Glutamatergic neuron (in vitro differentiated cells): ENCODE results near the gene NFATC1. TPM values are rescaled to one million over a fixed set of nuclear protein-coding genes. Genes with fewer than 3 reads are reported as not detected.

Source experiments
- DNase-seq: peaks from one replicate; pipeline ENCODE4 v3.0.0; 2022
- H3K27ac Mint-ChIP-seq: one replicate; pipeline ENCODE4 v1.8.0; 2020; ENCODE audit warnings: mild to moderate bottlenecking, mixed read lengths, inconsistent platforms; ENCODE audit not compliant: unreplicated experiment
- H3K27me3 Mint-ChIP-seq: one replicate; pipeline ENCODE4 v1.8.0; 2020; ENCODE audit warnings: mild to moderate bottlenecking, moderate library complexity, mixed read lengths, inconsistent platforms; ENCODE audit not compliant: unreplicated experiment
- H3K36me3 Mint-ChIP-seq: one replicate; pipeline ENCODE4 v1.8.0; 2020; ENCODE audit warnings: mild to moderate bottlenecking, mixed read lengths, inconsistent platforms; ENCODE audit not compliant: unreplicated experiment
- H3K4me1 Mint-ChIP-seq: one replicate; pipeline ENCODE4 v1.8.0; 2020; ENCODE audit warnings: mild to moderate bottlenecking, low read depth, mixed read lengths, inconsistent platforms; ENCODE audit not compliant: unreplicated experiment
- H3K4me3 Mint-ChIP-seq: one replicate; pipeline ENCODE4 v1.8.0; 2020; ENCODE audit warnings: mild to moderate bottlenecking, mixed read lengths, inconsistent platforms; ENCODE audit not compliant: unreplicated experiment
- H3K9me3 Mint-ChIP-seq: one replicate; pipeline ENCODE4 v1.8.0; 2020; ENCODE audit warnings: mild to moderate bottlenecking, moderate library complexity, mixed read lengths, inconsistent platforms; ENCODE audit not compliant: unreplicated experiment
- total RNA-seq: library from RNA; stranded (reverse); fragmentation: NEBNext Ultra II Directional; extraction: Animal tissue kit (Norgen Biotek cat#: 25700); gene quantifications from one replicate; pipeline ENCODE4 v1.2.1, GENCODE V29; 2021; ENCODE audit not compliant: unreplicated experiment
- TF ChIP-seq, protein P1 (sequence below): fragments of 200-600 bp; sonication (generic); IDR thresholded peaks from one replicate; pipeline ENCODE4 v1.5.0; 2021; ENCODE audit not compliant: partially characterized antibody, unreplicated experiment

The NFATC1 gene
- total RNA-seq, 1 donor from 2014 or later, result 5.3 TPM

DNA sequence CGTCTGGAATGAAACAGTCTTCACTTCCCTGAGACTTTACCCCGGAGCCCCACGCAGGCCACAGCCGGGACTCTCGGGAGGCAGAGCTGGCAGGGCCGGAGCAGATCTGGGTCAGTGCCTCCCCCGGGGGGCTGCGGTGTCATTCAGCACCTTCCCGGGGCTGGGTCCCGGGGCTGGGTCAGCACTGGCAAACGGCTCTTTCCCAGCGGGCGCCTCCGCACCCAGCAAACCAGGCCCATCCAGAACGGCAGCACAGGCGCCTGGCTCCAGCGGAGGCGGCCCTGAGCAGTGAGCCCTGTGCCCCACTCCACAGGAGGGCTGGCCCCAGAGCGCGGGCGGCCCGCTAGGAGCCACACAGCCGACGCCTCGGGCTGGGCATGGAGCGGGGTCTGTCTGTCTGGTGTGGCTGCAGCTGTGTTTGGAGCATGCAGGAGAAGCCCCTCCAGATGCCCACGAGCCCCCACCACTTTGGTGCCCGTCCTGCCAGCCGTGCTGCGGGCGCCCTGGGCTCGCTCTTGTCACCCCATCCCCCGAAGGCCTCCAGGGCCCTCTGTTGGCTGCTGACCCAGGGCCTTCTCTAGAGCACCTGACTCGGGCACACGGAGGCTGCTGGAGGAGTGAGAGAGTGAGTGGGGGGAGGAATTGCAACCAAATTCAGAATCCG, 151.8 kb downstream of the NFATC1 start:
- H3K27me3 Mint-ChIP-seq, result peaks cover 3% of the 10 kb centered on the region

DNA sequence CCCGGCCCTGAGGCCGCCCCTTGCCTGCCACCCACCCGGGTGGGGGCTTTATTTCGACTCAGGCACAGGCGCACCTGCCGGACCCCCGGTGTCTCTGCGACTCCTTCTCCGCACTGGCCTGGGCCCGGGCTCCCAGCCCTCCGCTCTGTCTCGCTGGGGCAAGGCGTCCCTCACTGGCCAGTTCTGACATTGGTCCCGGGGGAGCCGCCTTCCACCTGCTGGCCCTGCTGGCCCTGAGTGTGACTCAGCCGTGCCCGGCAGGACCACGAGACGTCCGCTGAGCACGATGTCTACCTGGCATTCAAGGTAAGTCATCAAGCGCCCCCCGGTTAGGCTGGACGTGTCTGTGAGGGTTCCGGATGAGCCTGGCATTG, 152.3 kb downstream of the NFATC1 start:
- Mint-ChIP-seq H3K36me3 (no peaks in the 10 kb centered on the region), H3K9me3 (peaks cover 1% of the 10 kb centered on the region), H3K4me1 (no peaks in the 10 kb centered on the region), H3K27ac (no peak overlapping the region), H3K4me3 (no peak overlapping the region), H3K27me3 (no peaks in the 10 kb centered on the region)
- TF ChIP-seq, protein P1, sequence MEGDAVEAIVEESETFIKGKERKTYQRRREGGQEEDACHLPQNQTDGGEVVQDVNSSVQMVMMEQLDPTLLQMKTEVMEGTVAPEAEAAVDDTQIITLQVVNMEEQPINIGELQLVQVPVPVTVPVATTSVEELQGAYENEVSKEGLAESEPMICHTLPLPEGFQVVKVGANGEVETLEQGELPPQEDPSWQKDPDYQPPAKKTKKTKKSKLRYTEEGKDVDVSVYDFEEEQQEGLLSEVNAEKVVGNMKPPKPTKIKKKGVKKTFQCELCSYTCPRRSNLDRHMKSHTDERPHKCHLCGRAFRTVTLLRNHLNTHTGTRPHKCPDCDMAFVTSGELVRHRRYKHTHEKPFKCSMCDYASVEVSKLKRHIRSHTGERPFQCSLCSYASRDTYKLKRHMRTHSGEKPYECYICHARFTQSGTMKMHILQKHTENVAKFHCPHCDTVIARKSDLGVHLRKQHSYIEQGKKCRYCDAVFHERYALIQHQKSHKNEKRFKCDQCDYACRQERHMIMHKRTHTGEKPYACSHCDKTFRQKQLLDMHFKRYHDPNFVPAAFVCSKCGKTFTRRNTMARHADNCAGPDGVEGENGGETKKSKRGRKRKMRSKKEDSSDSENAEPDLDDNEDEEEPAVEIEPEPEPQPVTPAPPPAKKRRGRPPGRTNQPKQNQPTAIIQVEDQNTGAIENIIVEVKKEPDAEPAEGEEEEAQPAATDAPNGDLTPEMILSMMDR, result no peak
- DNase-seq, result peak; percentile 5

More for the DNA sequence above, 151.8 kb downstream of the NFATC1 start:
- H3K36me3 Mint-ChIP-seq, result no peaks in the 10 kb centered on the region
- H3K4me3 Mint-ChIP-seq, result no peak overlapping the region
- H3K9me3 Mint-ChIP-seq, result peaks cover 1% of the 10 kb centered on the region
- peak; percentile 8 for DNase-seq
- no peaks in the 10 kb centered on the region for H3K4me1 Mint-ChIP-seq
- no peak overlapping the region for H3K27ac Mint-ChIP-seq
- TF ChIP-seq, protein P1, result no peak

DNA sequence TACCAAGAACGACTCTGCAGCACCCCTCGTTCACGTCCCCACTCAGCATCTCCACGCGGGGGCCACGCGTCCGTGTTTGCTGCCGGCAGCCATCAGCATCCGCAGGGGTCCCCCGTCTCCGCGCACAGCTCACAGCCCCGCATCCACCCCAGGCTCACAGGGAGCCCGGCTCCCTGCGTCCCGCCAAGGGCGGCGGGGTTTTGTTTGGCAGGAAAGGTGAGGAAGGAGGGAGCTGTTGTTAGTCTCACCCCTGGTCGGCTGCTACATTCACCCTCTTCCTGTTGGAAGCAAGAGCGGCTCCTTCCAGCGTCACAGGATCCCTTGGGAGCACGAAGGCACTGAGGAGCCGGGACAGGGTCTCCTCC, 152.9 kb downstream of the NFATC1 start:
- no peak for DNase-seq
- TF ChIP-seq, protein P1, result no peak
- Mint-ChIP-seq H3K9me3 (peaks cover 1% of the 10 kb centered on the region), H3K27me3 (no peaks in the 10 kb centered on the region), H3K4me1 (no peaks in the 10 kb centered on the region), H3K27ac (no peak overlapping the region), H3K36me3 (no peaks in the 10 kb centered on the region), H3K4me3 (no peak overlapping the region)

DNA sequence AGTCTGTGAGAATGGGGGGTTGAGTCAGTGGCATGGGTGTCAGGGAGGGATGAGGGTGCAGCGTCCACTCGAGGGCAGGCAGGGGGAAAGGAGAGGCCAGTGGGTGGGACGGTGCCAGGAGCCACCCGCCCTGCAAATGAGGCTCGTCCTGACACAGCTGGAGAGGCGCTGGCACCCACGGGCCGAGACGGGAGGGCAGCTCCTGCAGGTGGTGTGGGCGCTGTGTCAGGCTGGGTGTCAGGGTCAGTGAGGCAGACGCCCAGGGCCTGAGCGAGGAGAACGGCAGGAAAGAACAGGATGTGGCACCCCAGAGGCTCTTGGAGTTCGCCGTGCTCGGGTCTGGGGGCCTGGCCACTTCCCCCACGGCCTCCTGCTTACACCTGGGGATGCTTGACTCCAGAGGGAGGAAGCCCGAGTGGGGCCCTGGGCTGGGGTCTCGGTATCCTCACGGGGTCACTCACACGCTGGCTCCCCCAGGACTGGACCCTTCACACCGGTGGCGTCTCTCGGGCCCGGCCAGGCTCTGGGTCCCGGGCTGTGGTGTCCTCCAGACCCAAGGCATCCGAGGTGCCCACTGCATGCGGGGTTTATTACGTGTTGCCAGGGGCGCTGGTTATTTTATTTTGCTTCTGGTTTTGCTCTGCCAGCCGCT, 153.4 kb downstream of the NFATC1 start:
- no peak for DNase-seq
- no peak overlapping the region for H3K4me3 Mint-ChIP-seq
- peaks cover 1% of the 10 kb centered on the region for H3K9me3 Mint-ChIP-seq
- H3K4me1 Mint-ChIP-seq, result no peaks in the 10 kb centered on the region
- no peaks in the 10 kb centered on the region for H3K27me3 Mint-ChIP-seq
- H3K27ac Mint-ChIP-seq, result no peak overlapping the region
- TF ChIP-seq, protein P1, result no peak
- no peaks in the 10 kb centered on the region for H3K36me3 Mint-ChIP-seq

DNA sequence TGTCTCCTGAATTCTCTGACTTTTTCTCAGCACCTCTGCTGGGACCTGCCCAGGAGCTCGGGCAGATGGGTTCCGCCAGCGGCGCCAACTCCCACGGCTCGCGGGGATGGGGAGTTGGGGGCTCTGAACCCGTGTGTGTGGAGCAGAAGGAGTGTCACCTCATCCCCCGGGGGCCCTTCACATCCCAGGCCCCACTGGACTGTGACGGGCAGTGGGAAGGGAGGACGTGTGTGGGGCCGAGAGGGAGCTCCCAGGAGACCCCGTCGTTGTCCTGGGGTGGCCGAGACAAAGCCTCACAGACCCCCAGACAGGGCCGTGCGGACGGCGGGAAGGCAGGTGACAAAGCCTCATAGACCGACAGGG, 153.9 kb downstream of the NFATC1 start:
- no peak overlapping the region for H3K27ac Mint-ChIP-seq
- DNase-seq, result no peak
- H3K4me1 Mint-ChIP-seq, result no peaks in the 10 kb centered on the region
- peaks cover 1% of the 10 kb centered on the region for H3K9me3 Mint-ChIP-seq
- TF ChIP-seq, protein P1, result no peak
- H3K36me3 Mint-ChIP-seq, result no peaks in the 10 kb centered on the region
- no peaks in the 10 kb centered on the region for H3K27me3 Mint-ChIP-seq
- H3K4me3 Mint-ChIP-seq, result no peak overlapping the region
